PC-9 (cell line): ENCODE results near the gene EVA1C.

Experiments used
- CTCF ChIP-seq: fragments of 200-600 bp; sonication (generic); conservative IDR thresholded peaks from 2 replicates; pipeline ENCODE4 v1.6.1; 2017; ENCODE audit warnings: mixed run types, antibody characterized with exemption, mild to moderate bottlenecking, moderate library complexity
- EZH2 ChIP-seq: fragments of 200-600 bp; sonication (generic); IDR thresholded peaks from 2 replicates; pipeline ENCODE4 v1.8.0; 2017; ENCODE audit warnings: antibody characterized with exemption, low read depth

GRCh38 chr21:32521736-32522355, 109.3 kb downstream of the EVA1C start:
- TF ChIP-seq CTCF (no peak), EZH2 (no peak)
